ENCODE results near the gene PPFIBP1. TPM values are rescaled to one million over a fixed set of nuclear protein-coding genes. Genes with fewer than 3 reads are reported as not detected.

Gene PPFIBP1
- polyA plus RNA-seq, 1 experiment = 47.5 TPM

DNA sequence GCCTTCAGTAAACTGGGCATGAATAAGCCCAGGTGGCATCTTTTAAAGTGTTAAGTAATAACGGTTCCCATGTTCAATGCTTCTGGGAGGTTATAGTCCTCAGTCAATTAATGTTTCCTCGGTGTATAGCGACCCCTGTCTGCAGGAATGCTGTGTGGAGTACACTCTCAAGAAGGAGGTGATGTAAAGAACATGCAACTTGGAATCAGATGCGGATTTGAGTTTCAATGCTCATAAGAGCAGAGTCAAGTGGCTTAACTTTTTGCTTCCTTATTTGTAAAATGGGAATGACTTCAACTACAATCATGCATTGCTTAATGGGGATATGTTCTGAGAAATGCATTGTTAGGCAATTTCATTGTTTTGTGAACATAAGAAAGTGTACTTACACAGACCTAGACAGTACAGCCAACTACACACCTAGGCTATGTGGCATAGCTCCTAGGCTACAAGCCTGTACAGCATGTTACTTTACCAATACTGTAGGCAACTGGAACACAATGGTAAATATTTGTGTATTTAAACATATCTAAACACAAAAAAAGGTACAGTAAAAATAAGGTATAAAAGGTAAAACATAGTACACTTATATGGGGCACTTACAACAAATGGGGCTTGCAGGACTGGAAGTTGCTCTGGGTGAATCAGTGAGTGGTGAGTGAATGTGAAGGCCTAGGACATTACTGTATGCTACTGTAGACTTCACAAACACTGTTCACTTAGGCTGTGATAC lies 179.9 kb downstream of the PPFIBP1 start:
- no peaks in the 10 kb centered on the region for H3K36me3 ChIP-seq (ENCODE audit: control insufficient read depth, insufficient read depth, low read length)
- H3K4me3 ChIP-seq (ENCODE audit: low read depth, low read length) = no peak overlapping the region
- ChIA-PET POLR2A (no interaction called here), CTCF (interaction anchor here (0.6 to 1.7 kb wide), 6 partner anchors 10 to 49 kb away, joined by 3 to 5 read pairs (median 4); no protein-coding TSS in a partner anchor)
- DNase-seq (ENCODE audit: low read depth) = peak; percentile 61
- no peaks in the 10 kb centered on the region for H3K27me3 ChIP-seq (ENCODE audit: control insufficient read depth, insufficient read depth, low read length)
- peak; percentile 85 for TF ChIP-seq CTCF (IDR thresholded peaks at IDR 0.05; ENCODE audit: insufficient read depth, low read depth, low read length)

DNA sequence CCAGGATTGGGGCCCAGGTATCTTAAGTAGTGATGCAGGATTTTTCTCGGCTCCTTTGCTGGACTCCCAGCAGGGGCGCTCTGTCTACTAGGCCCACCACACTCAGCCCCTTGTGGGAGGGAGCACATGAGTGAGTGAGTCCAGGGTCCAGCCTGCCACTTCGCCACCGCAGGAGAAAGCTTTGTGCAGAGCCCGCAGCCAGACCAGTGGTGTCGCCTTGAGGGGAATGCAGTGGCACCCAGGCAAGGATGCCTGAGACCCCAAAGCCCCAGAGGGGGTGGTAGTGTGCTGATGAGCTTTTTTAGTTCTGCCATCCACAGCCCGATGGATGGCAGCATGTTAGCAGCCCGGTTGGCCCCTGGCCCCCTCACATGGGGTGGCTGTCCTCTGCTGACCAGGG lies 181.3 kb downstream of the PPFIBP1 start:
- Histone ChIP-seq H3K27me3 (ENCODE audit: control insufficient read depth, insufficient read depth, low read length) (no peaks in the 10 kb centered on the region), H3K4me3 (ENCODE audit: low read depth, low read length) (no peak overlapping the region), H3K36me3 (ENCODE audit: control insufficient read depth, insufficient read depth, low read length) (no peaks in the 10 kb centered on the region)
- TF ChIP-seq CTCF (IDR thresholded peaks at IDR 0.05; ENCODE audit: insufficient read depth, low read depth, low read length) = no peak
- ChIA-PET CTCF (no interaction called here), POLR2A (no interaction called here)
- no peak for DNase-seq (ENCODE audit: low read depth)

DNA sequence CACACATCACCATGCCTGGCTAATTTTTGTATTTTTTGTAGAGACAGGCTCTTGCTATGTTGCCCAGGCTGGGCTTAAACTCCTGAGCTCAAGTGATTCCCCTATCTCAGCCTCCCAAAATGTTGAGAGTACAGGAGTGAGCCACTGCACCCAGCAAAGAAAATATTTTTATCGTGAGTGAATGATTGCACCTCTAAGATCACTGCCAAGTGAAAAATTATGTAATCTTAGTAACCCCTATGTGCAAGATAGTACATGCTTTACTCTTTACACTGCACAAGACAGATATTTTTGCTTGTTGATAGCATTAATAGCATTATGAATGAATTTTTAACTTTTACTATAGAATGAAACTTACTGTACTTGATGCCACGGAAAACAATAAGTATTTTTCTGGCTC lies 183.2 kb downstream of the PPFIBP1 start:
- Histone ChIP-seq H3K4me3 (ENCODE audit: low read depth, low read length) (no peak overlapping the region), H3K27me3 (ENCODE audit: control insufficient read depth, insufficient read depth, low read length) (no peaks in the 10 kb centered on the region), H3K36me3 (ENCODE audit: control insufficient read depth, insufficient read depth, low read length) (no peaks in the 10 kb centered on the region)
- TF ChIP-seq CTCF (IDR thresholded peaks at IDR 0.05; ENCODE audit: insufficient read depth, low read depth, low read length) = no peak
- ChIA-PET POLR2A (no interaction called here), CTCF (no interaction called here)
- no peak for DNase-seq (ENCODE audit: low read depth)

DNA sequence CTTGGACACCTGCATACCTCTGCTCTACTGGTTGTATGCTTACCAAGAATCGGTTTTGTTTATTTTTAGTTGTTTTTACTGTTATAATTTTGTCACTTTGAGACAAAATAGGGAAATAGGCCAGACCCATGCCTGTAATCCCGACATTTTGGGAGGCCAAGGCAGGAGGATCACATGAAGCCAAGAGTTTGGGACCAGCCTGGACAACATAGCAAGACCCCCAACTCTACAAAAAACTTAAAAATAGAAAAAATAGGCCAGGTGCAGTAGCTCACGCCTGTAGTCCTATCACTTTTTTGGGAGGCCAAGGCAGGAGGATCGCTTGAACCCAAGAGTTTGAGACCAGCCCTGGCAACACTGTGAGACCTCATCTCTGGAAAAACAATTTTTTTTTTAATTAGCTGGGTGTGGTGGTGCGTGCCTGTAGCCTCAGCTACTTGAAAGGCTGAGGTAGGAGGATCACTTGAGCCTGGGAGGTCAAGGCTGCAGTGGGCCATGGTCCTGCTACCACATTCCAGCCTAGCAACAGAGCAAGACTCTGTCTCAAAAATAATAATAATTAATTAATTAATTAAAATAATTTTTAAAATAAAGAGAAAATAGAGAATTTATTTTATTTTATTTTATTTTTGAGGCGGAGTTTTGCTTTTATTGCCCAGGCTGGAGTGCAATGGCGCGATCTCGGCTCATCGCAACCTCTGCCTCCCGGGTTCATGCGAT lies 185.4 kb downstream of the PPFIBP1 start:
- DNase-seq (ENCODE audit: low read depth) = no peak
- CTCF ChIA-PET = interaction anchor here (1.5 kb wide), 1 partner anchor 9 kb away, joined by 4 read pairs; no protein-coding TSS in a partner anchor
- Histone ChIP-seq H3K36me3 (ENCODE audit: control insufficient read depth, insufficient read depth, low read length) (no peaks in the 10 kb centered on the region; the same call in 1 of the 2 replicates), H3K27me3 (ENCODE audit: control insufficient read depth, insufficient read depth, low read length) (no peaks in the 10 kb centered on the region), H3K4me3 (ENCODE audit: low read depth, low read length) (peak overlapping the region; percentile 63)
- POLR2A ChIA-PET = no interaction called here
- no peak for TF ChIP-seq CTCF (IDR thresholded peaks at IDR 0.05; ENCODE audit: insufficient read depth, low read depth, low read length)

GRCh38 chr12:27709932-27710591 lies 186.1 kb downstream of the PPFIBP1 start:
- H3K36me3 ChIP-seq (ENCODE audit: control insufficient read depth, insufficient read depth, low read length) = no peaks in the 10 kb centered on the region; the same call in 1 of the 2 replicates
- ChIA-PET CTCF (interaction anchor here (1.5 kb wide), 1 partner anchor 9 kb away, joined by 4 read pairs; no protein-coding TSS in a partner anchor), POLR2A (no interaction called here)
- TF ChIP-seq CTCF (IDR thresholded peaks at IDR 0.05; ENCODE audit: insufficient read depth, low read depth, low read length) = no peak
- H3K27me3 ChIP-seq (ENCODE audit: control insufficient read depth, insufficient read depth, low read length) = no peaks in the 10 kb centered on the region
- DNase-seq (ENCODE audit: low read depth) = peak; percentile 10
- H3K4me3 ChIP-seq (ENCODE audit: low read depth, low read length) = peak overlapping the region; percentile 63
